G401 (cell line): Measurements from ENCODE around the gene DNAJC11. TPM values are rescaled to one million over a fixed set of nuclear protein-coding genes. Genes with fewer than 3 reads are reported as not detected.

ENCODE experiments used
- DNase-seq: peaks from one replicate; pipeline ENCODE4 v3.0.0-alpha.2; 2015; ENCODE audit warnings: low spot score
- in situ Hi-C: cut with HindIII; loops from 2 replicates; pipeline ENCODE4 v1.10.0; 2016; ENCODE audit warnings: low sequenced_read_pairs, mixed read lengths
- total RNA-seq: library from RNA; depleted of rRNA; stranded (reverse); fragments of >200 nt; shearing (Covaris generic); gene quantifications from 2 replicates; pipeline ENCODE4 v1.2.3, GENCODE V29; 2014; rRNA removed

DNAJC11 gene
- total RNA-seq, 1 experiment from 2014 or later: 68.0 TPM

DNA sequence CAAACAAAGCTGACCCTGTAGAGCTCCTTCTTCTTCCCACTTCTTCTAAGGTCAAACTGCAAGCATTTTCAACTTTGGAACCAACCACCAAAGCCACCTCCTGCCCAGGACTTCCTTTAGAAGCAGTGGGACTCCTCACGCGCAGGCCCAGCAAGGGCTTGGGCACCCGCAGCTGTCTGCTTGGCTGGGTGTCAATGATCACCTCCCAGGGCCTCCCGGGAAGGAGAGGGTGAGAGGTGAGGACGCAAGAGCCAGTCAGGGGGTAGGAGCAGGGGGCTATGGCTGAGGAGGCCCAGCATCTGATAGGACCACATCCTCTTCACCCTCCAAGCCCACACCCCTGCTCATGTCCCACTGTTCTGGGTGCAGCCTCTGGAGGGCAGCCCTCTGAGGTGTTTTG, 109.2 kb downstream of the DNAJC11 start:
- in situ Hi-C loops: no loop called here
- DNase-seq: no peak

DNA sequence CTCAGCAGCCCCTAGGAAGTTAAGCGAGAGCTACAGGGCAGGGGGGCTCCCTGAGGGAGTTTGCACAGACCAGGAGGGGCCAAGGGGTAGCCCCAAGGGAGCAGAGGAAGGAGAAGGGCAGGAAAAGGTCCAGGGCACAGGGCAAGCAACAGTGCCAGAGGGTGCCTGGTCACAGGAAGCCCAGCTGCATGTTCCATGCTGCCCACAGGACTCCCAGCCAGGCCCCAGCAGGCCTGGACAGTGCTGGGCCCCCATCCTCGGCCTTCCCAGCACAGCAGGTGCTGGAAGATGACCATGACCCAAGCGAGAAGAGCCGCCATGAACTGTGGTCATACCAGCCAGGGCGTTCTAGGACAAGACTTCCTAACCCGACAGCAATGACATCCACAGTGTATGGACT, 110.0 kb downstream of the DNAJC11 start:
- in situ Hi-C loops: no loop called here
- DNase-seq: no peak

DNA sequence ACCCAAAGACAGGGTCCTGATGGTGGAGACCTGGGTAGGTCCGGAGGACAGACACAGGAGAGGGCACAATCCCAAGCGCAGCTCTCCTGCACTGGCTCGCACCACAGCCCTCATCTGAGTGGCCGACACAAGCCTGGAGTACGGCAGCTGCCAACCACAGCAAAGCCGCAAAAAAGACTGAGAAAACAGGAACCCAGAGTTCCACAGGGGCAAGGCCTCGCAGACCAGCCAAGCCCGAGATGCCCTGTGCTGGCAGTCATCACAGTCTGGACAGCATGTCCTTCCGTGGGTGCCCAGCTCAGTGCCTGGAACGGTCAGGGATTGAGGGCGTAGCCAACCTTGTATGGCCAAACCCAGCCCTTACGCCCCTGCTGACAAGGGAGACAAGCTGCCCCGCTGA, 110.4 kb downstream of the DNAJC11 start:
- in situ Hi-C loops: no loop called here
- DNase-seq: no peak

DNA sequence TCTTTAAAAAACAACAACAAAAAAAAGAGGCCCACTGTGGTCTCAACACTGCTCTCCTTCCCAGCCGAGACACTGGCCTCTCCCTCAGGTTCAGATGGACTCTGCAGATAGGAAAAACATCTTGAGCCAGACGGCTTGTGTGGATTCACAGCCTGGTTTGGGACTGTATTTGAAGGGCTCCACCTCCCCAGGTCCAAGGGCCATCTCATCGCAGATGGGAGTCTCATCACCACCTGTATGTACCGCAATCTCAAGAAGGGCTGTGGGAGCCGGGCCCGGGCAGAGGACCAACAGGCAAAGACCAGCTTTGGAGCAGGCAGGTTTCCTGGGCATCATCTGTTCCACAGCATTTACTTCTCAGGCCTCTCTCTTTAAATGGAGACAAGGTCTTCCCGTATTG, 111.6 kb downstream of the DNAJC11 start:
- in situ Hi-C loops: no loop called here
- DNase-seq: no peak

DNA sequence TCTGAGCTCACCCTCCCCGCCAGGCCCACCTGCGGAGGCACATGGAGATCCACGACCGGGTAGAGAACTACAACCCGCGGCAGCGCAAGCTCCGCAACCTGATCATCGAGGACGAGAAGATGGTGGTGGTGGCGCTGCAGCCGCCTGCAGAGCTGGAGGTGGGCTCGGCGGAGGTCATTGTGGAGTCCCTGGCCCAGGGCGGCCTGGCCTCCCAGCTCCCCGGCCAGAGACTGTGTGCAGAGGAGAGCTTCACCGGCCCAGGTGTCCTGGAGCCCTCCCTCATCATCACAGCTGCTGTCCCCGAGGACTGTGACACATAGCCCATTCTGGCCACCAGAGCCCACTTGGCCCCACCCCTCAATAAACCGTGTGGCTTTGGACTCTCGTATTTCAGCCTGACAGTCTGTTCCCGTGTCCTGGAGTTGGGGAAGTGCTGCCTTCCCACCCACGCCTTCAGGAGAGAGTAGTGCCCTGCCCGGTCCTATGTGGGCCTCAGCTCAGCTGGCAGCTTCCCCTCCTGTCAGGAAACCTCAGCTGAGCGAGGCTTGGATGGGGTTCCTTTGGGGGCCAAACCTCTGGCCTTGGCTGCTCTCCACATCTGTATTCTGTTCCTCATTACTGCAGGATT, 112.6 kb downstream of the DNAJC11 start:
- no peak for DNase-seq
- in situ Hi-C loops: no loop called here

DNA sequence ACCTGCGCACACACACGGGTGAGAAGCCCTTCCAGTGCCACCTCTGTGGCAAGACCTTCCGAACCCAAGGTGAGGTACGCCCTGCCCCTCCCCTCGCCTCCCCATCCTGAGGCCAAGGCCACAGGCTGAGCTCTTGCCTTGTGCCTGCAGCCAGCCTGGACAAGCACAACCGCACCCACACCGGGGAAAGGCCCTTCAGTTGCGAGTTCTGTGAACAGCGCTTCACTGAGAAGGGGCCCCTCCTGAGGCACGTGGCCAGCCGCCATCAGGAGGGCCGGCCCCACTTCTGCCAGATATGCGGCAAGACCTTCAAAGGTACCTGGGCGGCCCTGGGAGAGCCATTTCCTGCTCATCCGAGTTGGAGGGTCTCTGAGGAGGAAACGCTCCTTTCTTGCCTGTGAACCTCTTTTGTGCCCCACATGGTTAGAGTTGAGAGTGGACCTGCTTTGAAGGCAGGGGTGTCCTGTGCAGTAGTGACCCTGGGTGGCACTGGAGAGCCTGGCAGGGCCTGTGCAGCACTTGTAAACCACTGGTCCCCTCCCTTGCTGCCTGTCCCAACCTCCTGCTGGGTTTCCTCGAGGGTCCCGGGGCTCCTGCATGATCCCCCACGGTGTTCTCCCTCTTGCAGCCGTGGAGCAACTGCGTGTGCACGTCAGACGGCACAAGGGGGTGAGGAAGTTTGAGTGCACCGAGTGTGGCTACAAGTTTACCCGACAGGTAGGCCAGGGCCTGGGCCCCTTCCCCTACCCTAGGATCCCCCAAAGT, 113.3 kb downstream of the DNAJC11 start:
- no peak for DNase-seq

DNA sequence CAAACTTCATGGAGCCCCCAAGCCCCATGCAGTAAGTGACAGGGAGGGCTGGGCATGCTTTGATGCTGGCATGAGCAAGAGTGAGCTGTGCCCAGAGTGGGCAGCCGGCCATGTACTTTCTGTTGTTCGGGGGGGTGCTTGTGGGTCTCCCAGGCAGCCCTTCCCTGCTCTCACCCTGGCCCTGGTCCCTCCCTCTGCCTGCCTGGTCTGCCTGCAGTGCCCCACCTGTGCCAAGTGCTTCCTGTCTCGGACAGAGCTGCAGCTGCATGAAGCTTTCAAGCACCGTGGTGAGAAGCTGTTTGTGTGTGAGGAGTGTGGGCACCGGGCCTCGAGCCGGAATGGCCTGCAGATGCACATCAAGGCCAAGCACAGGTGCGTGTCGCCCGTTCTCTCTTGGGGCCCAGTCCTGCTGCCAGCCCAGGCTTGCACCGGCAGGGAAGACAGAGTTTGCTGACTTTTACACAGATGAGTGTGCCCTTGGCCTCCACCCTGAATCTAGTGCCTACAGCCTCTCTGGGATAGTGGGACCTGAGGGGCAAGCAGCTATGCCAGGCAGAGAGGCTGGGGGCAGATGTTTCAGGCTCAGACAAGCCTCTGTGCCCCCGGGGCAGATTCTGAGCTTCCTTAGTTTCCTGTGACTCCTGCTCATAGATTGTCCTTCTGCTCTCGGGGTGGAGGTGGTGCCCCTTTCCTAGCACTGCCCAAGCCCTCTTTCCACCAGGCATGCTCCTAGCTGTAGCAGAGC, 114.2 kb downstream of the DNAJC11 start:
- peak; percentile 81 for DNase-seq
- in situ Hi-C loops: no loop called here

More for the DNA sequence above, 113.3 kb downstream of the DNAJC11 start:
- in situ Hi-C loops: no loop called here

DNA sequence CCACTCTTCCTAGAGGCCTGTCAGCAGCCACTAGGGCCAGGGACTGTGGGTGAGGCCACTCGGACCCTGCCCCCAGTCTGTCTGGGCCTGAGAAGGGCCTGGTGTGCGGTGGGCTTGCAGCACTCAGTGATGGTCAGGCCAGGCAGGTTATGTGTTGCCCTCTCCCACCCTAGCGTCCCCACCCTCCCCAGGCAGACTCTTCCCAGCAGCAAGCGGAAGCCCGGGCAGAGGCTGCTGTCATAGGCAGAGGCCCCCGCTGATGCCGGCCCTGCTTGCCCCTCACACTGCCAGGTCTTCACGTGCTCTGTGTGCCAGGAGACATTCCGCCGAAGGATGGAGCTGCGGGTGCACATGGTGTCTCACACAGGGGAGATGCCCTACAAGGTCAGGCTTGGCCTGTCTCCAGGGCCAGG, 115.2 kb downstream of the DNAJC11 start:
- in situ Hi-C loops: no loop called here
- DNase-seq: no peak

DNA sequence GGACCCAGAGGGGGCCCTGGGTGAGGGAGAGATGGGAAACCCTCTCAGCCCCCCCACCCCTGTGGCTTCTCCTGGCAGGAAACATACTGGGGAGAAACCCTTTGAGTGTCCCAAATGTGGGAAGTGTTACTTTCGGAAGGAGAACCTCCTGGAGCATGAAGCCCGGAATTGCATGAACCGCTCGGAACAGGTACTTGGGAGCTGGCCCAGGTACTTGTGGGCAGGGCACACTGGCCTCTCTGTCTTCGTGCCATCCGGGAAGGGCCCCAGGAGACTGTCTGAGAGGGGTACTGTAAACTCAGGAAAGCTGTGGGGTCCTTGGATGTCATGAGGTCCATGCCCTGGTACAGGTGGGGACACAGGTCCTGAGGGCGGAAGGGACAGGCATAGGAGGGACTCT, 115.8 kb downstream of the DNAJC11 start:
- no peak for DNase-seq

DNA sequence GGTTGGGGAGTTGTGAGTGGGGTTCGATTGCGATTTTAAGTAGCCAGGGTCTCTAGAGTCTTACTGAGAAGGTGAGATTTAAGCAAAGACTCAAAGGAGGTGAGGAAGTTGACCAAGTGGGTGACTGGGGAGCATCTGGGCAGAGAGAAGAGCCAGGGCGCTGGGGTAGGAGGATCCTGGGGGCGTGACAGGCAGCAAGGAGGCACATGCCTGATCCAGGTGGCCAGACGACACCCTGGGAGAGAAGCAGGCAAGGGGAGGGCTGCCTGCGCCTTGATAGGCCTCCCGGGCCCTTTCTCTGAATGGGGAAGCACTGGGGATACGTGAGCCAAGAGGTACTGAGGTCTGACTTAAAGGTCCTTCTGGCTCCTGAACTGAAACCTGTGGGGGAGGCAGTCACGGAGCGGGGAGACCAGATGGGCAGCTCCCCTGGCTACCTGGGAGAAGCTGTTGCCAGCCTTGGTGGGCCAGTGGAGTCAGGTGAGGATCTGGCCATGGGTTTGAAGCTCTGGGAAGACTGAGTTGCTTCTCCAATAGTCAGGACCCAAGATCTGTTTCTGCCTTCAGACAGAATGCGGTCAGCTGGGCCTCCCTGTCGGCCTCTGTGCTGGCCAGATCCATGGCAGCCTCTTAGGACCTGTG, 116.4 kb downstream of the DNAJC11 start:
- in situ Hi-C loops: no loop called here

More for the DNA sequence above, 115.8 kb downstream of the DNAJC11 start:
- in situ Hi-C loops: no loop called here

More for the DNA sequence above, 116.4 kb downstream of the DNAJC11 start:
- peak; percentile 60 for DNase-seq

Other genes with a start within 250 kb of the DNAJC11 start
- 4.9 and 6.1 TPM in 2 replicates for gene TNFRSF25, start 235.6 kb downstream of the DNAJC11 start, total RNA-seq
- gene PLEKHG5, start 210.1 kb downstream of the DNAJC11 start, total RNA-seq: 8.2 and 8.6 TPM in 2 replicates
- gene NOL9, start 147.3 kb downstream of the DNAJC11 start, total RNA-seq: 26.1 and 33.9 TPM in 2 replicates
- not detected in 2 replicates for gene TAS1R1, start 146.5 kb downstream of the DNAJC11 start, total RNA-seq
- gene ZBTB48, start 121.8 kb downstream of the DNAJC11 start, total RNA-seq: 24.1 and 27.7 TPM in 2 replicates
- gene KLHL21, start 98.9 kb downstream of the DNAJC11 start, total RNA-seq: 39.6 and 44.3 TPM in 2 replicates
- gene PHF13, start 88.1 kb downstream of the DNAJC11 start, total RNA-seq: 23.0 and 34.2 TPM in 2 replicates
- 41.9 and 44.5 TPM in 2 replicates for gene THAP3, start 76.9 kb downstream of the DNAJC11 start, total RNA-seq
- 137 and 261 TPM in 2 replicates for gene CAMTA1, start 83.6 kb upstream of the DNAJC11 start, total RNA-seq